NCI-H2227 (cell line): ENCODE results near the gene EDNRA.

Experiments used
- DNase-seq: peaks from one replicate; lab custom pipeline; 2025; ENCODE audit not compliant: unreplicated experiment; lab: John Stamatoyannopoulos, UW

The EDNRA gene

GRCh38 chr4:147496500-147496899 is 15.6 kb downstream of the EDNRA start:
- no peak for DNase-seq

GRCh38 chr4:147498031-147498660 is 17.2 kb downstream of the EDNRA start:
- no peak for DNase-seq

GRCh38 chr4:147508346-147508745 is 27.4 kb downstream of the EDNRA start:
- no peak for DNase-seq

GRCh38 chr4:147509386-147509785 is 28.5 kb downstream of the EDNRA start:
- no peak for DNase-seq

- DNase-seq = no peak
These were observed 30.2 kb downstream of the EDNRA start for GRCh38 chr4:147510962-147511668.

- no peak for DNase-seq
These were observed 32.2 kb downstream of the EDNRA start for GRCh38 chr4:147513091-147513490.

GRCh38 chr4:147513952-147514351 is 33.1 kb downstream of the EDNRA start:
- DNase-seq = no peak

GRCh38 chr4:147515220-147515936 is 34.5 kb downstream of the EDNRA start:
- DNase-seq = no peak

GRCh38 chr4:147516133-147516532 is 35.2 kb downstream of the EDNRA start:
- no peak for DNase-seq

GRCh38 chr4:147518086-147518485 is 37.2 kb downstream of the EDNRA start:
- no peak for DNase-seq

- peak; percentile 35 for DNase-seq
These were observed 38.2 kb downstream of the EDNRA start for GRCh38 chr4:147518846-147519767.

GRCh38 chr4:147524601-147525000 is 43.7 kb downstream of the EDNRA start:
- DNase-seq = no peak

GRCh38 chr4:147525494-147526271 is 44.8 kb downstream of the EDNRA start:
- no peak for DNase-seq

GRCh38 chr4:147526272-147526654 is 45.4 kb downstream of the EDNRA start:
- no peak for DNase-seq

GRCh38 chr4:147528054-147528453 is 47.2 kb downstream of the EDNRA start:
- DNase-seq = no peak

GRCh38 chr4:147530134-147530533 is 49.2 kb downstream of the EDNRA start:
- no peak for DNase-seq

GRCh38 chr4:147530723-147531122 is 49.8 kb downstream of the EDNRA start:
- no peak for DNase-seq

- DNase-seq = no peak
These were observed 52.0 kb downstream of the EDNRA start for GRCh38 chr4:147532896-147533295.

- no peak for DNase-seq
These were observed 52.4 kb downstream of the EDNRA start for GRCh38 chr4:147533331-147533730.

GRCh38 chr4:147535124-147535523 is 54.2 kb downstream of the EDNRA start:
- DNase-seq = no peak
